SU-DHL-6 (cell line): ENCODE results near the gene DOCK3.

Experiments used
- H2AFZ ChIP-seq: fragments of 200-600 bp; sonication (generic); 2 replicates; pipeline ENCODE4 v1.6.1; 2014; ENCODE audit warnings: low read depth, mild to moderate bottlenecking, moderate library complexity, mixed read lengths, antibody characterized with exemption, low read length; ENCODE audit not compliant: severe bottlenecking
- H3F3A ChIP-seq: fragments of 200-600 bp; shearing (Covaris generic); 2 replicates; pipeline ENCODE4 v1.6.0; 2016; ENCODE audit warnings: antibody characterized with exemption, mild to moderate bottlenecking; ENCODE audit not compliant: insufficient read depth
- H3K27ac ChIP-seq: fragments of 200-600 bp; sonication (generic); 2 replicates; pipeline ENCODE4 v1.5.1; 2016; ENCODE audit warnings: low read depth, mild to moderate bottlenecking, low read length, moderate library complexity, mixed read lengths
- H3K27me3 ChIP-seq: fragments of 200-600 bp; sonication (generic), shearing (Covaris generic); 2 replicates; pipeline ENCODE4 v1.6.0; 2014; ENCODE audit warnings: mild to moderate bottlenecking, low read length
- H3K36me3 ChIP-seq: fragments of 200-600 bp; sonication (generic); 2 replicates; pipeline ENCODE4 v1.6.1; 2014; ENCODE audit warnings: mild to moderate bottlenecking, low read length, mixed read lengths
- H3K4me2 ChIP-seq: fragments of 300-600, 200-600 bp; shearing (Covaris generic), sonication (generic); 2 replicates; pipeline ENCODE4 v1.6.0; 2014; ENCODE audit warnings: low read length, low read depth, mild to moderate bottlenecking; ENCODE audit not compliant: poor library complexity, severe bottlenecking
- H3K4me3 ChIP-seq: fragments of 200-600 bp; sonication (generic); 2 replicates; pipeline ENCODE4 v1.5.1; 2014; ENCODE audit warnings: antibody characterized with exemption, low read length, mild to moderate bottlenecking, mixed read lengths; ENCODE audit not compliant: insufficient read depth, poor library complexity, severe bottlenecking
- H3K79me2 ChIP-seq: fragments of 200-600 bp; sonication (generic); 2 replicates; pipeline ENCODE4 v1.6.1; 2014; ENCODE audit warnings: mild to moderate bottlenecking, low read length, moderate library complexity; ENCODE audit not compliant: insufficient read depth
- H3K9ac ChIP-seq: fragments of 200-600 bp; sonication (generic); 2 replicates; pipeline ENCODE4 v1.7.0; 2014; ENCODE audit warnings: mild to moderate bottlenecking, low read length
- H3K9me2 ChIP-seq: fragments of 200-600 bp; sonication (generic); replicated peaks from 2 replicates; pipeline ENCODE4 v1.6.1; 2014; ENCODE audit warnings: low read length; ENCODE audit not compliant: insufficient read depth
- H3K9me3 ChIP-seq: fragments of 200-600 bp; sonication (generic); 2 replicates; pipeline ENCODE4 v1.6.1; 2014; ENCODE audit warnings: low read length, mixed read lengths; ENCODE audit not compliant: insufficient read depth
- H4K20me1 ChIP-seq: fragments of 200-600 bp; sonication (generic); 2 replicates; pipeline ENCODE4 v1.6.1; 2014; ENCODE audit warnings: low read depth, mild to moderate bottlenecking, antibody characterized with exemption, low read length, moderate library complexity, mixed read lengths
- EZH2phosphoT487 ChIP-seq: fragments of 200-600 bp; sonication (generic), shearing (Covaris generic); conservative IDR thresholded peaks from 2 replicates; pipeline ENCODE4 v1.6.1; 2018; ENCODE audit warnings: mild to moderate bottlenecking, antibody characterized with exemption, low read length, moderate library complexity, mixed read lengths
- TF ChIP-seq, protein P1 (sequence below): fragments of 200-600 bp; sonication (generic); IDR thresholded peaks from one replicate; pipeline ENCODE4 v1.5.1; 2017; ENCODE audit warnings: antibody characterized with exemption, mild to moderate bottlenecking, low read length, moderate library complexity; ENCODE audit not compliant: insufficient read depth, poor library complexity, severe bottlenecking

DOCK3 gene

DNA sequence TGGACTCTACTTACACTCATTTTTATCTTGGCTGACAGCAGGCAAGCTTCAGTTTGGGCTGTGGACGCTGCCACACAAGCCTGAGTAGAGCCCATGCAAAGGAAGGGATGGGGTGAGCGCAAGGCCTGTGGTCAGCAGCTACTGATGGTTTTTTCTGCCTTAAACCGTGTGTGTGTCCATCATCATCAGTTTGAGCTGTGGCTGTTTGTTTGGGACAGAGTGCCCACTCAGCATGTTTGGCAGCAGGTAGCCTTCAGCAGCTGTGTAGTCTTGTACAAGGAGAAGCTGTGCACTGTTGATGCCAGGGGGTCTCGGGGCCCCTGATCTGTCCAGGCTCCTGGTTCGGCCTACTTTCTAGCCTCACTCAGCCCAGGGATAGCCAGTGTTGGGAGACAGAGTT lies 719.8 kb downstream of the DOCK3 start:
- Histone ChIP-seq H3K4me3 (no peak overlapping the region), H3K9ac (no peak overlapping the region), H3K27me3 (no peaks in the 10 kb centered on the region), H3K9me2 (no peaks in the 10 kb centered on the region), H4K20me1 (no peaks in the 10 kb centered on the region; the same call in 1 of the 2 replicates), H3K9me3 (no peaks in the 10 kb centered on the region), H2AFZ (no peak overlapping the region), H3K4me2 (no peak overlapping the region), H3K79me2 (peaks cover 40% of the 10 kb centered on the region), H3F3A (peaks cover 23% of the 10 kb centered on the region), H3K36me3 (no peaks in the 10 kb centered on the region; the same call in 1 of the 2 replicates), H3K27ac (no peak overlapping the region)
- TF ChIP-seq, protein P1, sequence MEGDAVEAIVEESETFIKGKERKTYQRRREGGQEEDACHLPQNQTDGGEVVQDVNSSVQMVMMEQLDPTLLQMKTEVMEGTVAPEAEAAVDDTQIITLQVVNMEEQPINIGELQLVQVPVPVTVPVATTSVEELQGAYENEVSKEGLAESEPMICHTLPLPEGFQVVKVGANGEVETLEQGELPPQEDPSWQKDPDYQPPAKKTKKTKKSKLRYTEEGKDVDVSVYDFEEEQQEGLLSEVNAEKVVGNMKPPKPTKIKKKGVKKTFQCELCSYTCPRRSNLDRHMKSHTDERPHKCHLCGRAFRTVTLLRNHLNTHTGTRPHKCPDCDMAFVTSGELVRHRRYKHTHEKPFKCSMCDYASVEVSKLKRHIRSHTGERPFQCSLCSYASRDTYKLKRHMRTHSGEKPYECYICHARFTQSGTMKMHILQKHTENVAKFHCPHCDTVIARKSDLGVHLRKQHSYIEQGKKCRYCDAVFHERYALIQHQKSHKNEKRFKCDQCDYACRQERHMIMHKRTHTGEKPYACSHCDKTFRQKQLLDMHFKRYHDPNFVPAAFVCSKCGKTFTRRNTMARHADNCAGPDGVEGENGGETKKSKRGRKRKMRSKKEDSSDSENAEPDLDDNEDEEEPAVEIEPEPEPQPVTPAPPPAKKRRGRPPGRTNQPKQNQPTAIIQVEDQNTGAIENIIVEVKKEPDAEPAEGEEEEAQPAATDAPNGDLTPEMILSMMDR, result no peak
- no peak for TF ChIP-seq EZH2phosphoT487

DNA sequence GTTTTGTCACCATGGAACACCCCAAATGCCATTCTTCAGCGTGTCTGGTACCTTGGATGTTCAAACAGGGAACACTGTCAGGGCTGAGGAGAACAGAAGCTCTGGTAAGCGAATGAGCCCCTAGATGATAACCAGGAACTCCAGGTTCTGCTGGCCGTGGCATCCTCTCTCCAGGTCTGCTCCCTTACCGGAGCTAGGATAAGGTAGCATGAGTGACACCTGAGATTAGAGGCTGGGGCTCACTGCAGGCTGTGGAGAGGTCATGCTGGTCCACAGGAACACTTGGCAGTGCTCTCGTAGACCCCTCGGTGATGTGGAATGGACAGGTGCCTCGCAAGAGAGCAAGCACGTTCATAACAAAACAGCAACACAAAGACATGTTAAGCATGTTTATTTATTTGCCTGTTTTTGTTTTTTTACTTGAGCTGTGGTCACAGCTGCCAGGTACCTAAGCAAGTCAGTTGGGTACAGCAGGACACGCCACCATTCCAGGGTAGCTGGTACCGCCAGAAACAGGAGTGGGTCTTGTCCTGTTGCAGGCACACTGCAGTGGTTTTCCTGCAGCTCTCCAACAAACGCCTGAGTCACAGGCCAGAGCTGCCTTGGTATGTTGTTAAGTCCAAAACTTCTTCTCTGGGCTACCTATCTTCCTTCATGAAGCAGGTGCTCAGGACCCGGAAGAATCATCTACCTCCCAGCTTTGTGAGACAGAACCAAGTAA lies 720.9 kb downstream of the DOCK3 start:
- Histone ChIP-seq H3K79me2 (peaks cover 40% of the 10 kb centered on the region), H3K36me3 (no peaks in the 10 kb centered on the region; the same call in 1 of the 2 replicates), H4K20me1 (no peaks in the 10 kb centered on the region; the same call in 1 of the 2 replicates), H3F3A (peaks cover 12% of the 10 kb centered on the region), H3K9me2 (no peaks in the 10 kb centered on the region), H3K27me3 (no peaks in the 10 kb centered on the region), H3K9me3 (no peaks in the 10 kb centered on the region), H3K9ac (no peak overlapping the region), H2AFZ (no peak overlapping the region), H3K4me2 (no peak overlapping the region), H3K4me3 (no peak overlapping the region), H3K27ac (no peak overlapping the region)
- no peak for TF ChIP-seq EZH2phosphoT487
- TF ChIP-seq, protein P1, result no peak

DNA sequence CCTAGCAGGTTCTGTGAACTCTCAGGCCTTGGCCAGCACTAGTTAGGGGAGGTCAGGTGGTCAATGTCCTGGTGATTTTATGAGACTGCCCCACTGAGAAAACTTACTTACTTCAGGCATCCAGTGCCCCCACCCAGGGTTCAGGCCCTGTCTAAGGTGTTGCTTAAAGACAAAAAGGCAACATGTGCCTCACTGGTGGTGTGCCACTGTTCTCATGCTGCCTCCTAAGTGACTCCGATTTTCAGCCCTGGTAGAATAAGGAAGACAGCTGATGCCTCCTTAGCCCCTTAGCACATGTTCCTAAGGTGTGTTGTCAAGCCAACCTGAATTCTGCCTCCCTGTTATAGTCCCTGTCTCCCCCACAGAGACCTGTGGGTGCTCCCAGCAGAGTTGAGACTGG lies 721.7 kb downstream of the DOCK3 start:
- Histone ChIP-seq H3K4me2 (no peak overlapping the region), H3K27ac (no peak overlapping the region; the same call in 1 of the 2 replicates), H3K79me2 (peaks cover 40% of the 10 kb centered on the region)

More for the DNA sequence above, 721.7 kb downstream of the DOCK3 start:
- no peak overlapping the region for H2AFZ ChIP-seq
- H3K4me3 ChIP-seq, result no peak overlapping the region
- no peaks in the 10 kb centered on the region for H3K9me3 ChIP-seq
- H3K36me3 ChIP-seq, result peaks cover 2% of the 10 kb centered on the region; the same call in 1 of the 2 replicates
- H3F3A ChIP-seq, result peaks cover 10% of the 10 kb centered on the region
- no peaks in the 10 kb centered on the region for H3K27me3 ChIP-seq
- no peaks in the 10 kb centered on the region; the same call in 1 of the 2 replicates for H4K20me1 ChIP-seq
- H3K9me2 ChIP-seq, result no peaks in the 10 kb centered on the region
- no peak overlapping the region for H3K9ac ChIP-seq
- no peak for TF ChIP-seq EZH2phosphoT487
- TF ChIP-seq, protein P1, result no peak
